Measurements from ENCODE around the gene TSPAN18.

The TSPAN18 gene

DNA sequence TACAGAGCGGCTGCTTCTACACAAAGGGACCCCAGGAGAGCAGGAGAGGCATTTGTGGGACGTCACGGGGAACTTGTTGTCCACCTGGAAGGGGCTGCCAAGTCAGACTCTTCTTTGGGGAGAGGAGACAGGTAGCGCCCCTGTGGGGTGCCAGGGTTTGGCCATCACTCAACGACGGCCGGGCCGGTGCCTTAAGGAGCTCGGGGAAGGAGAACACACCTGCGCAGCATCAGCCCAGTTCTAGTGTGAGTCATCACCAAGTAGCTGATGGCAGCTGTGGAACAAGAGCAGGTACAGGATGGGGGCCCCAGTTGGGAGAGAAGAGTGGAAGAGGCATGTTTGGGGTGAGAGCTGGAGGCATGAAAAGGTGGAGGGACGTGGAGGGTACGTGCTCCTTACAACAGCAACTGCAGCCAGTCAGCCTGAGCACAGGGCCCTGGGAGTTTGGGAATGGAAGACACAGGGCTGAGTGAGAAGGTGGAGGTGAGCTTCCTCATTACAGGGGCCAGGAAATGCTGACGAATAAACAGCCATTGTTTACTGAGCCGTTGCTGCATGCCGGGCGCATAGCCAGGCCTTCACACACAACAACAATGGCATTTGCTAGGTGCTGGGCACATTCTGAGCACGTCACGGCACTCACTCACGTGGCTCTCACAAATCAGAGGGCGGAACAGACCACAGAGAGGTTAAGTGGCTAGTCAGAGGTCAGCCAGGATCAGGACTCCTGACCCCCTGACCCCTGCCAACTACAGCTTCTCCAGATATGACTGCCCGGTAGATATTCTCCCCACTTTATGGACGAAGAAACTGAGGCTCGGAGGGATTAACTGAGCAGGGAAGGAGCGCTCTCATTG lies 253.0 kb downstream of the TSPAN18 start:
- DNase-seq (ENCODE audit: low read depth) = no peak

DNA sequence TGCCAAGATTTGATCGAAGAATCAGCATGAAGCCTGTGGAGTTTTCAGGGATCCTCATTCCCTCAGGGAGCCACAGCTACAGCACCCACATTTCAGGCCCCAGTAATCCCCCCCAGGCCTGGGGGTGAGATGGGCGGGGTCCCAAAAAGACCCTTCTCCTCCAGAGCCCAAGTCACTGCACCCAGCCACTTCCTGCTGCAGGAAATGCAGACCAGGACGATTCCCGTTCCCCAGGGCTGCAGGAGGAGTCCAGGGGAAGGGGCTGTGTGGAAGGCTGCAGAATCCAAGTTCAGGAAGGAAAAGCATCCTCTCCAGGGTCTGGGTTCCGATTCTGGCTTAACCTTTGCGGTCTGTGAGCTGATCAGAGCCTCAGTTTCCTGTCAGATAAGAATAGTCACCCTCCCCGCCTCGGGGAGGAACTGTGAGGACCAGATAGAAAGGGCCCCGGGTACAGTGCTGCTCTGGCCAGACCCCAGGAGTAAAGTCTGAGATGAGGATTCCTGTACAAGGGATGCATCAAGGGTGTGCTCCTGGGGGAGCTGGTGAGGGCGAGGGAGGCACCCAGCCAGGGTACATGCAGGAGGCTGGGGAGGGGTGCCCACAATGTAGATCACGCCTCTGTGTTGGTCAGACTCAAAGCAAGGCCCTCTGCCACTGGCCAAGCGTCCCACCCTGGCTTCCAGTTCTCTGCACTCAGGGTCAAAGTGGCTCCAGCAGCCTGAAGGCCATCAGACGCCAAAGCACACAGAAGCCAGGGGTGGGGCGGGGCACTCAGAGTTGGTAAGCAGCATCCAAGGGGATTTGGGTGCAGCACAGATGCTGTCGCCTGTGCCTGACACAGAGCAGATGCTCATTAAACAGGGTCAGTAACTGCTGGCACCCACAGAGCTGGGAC lies 254.0 kb downstream of the TSPAN18 start:
- DNase-seq (ENCODE audit: low read depth) = no peak

Data from GM04503 (cell line).